Retina (tissue), 1 donor: ENCODE data around the gene RAB40B.
"Not testable (repeated sequence)": the region's sequence is repeated elsewhere in the genome, so short reads cannot be mapped to it uniquely, and the experiment has no call there.

Source experiments
- DNase-seq: peaks from one replicate; pipeline ENCODE4 v3.0.0-alpha.2; 2016

RAB40B gene

DNA sequence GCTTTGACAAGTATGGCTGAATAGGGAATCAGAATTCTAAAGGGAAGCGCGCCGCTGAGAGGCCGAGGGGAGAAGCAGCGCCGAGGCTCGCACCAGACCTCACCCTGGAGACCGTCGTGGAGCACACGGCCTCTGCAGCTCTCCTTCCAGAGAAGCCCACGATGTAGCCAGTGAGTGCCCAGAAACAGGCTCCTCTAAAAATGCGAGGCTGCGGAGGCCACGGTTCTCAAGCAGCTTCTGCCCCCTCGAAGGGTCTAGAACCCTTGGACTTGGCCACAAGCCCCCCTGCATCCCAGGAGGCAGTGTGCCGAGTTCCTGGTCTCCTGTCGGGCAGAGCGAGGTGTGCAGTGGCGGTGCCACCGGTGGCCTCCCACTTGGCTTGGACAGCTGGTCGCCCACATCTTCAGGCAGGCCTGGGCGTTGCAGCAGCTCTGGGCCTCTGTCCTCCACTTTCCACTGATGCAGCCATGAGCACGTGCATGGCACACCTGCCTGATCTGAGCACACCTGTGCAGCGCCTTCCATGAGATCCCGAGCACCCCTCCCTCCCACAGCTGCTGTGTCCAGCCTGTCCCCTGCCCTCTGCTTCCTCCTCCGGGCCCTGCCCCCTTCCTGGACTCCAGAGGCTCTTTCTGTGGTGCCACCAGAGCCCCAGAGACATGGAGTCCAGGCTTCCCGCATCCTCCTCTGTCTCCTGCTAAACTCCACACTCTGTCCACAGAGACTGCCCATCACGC is 31.4 kb downstream of the RAB40B start:
- no peak for DNase-seq

DNA sequence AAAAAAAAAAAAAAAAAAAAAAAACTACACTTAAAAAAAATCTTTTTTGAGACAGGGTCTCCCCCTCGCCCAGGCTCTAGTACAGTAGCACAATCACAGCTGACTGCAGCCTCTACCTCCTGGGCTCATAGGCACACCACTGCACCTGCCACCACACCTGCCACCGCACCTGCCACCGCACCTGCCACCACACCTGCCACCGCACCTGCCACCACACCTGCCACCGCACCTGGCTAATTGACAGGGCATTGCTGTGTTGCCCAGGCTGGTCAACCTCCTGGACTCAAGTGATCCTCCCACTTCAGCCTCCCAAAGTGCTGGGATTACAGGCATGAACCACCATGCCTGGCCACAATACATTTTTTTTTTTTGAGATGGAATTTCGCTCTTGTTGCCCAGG is 32.6 kb downstream of the RAB40B start:
- no peak for DNase-seq

DNA sequence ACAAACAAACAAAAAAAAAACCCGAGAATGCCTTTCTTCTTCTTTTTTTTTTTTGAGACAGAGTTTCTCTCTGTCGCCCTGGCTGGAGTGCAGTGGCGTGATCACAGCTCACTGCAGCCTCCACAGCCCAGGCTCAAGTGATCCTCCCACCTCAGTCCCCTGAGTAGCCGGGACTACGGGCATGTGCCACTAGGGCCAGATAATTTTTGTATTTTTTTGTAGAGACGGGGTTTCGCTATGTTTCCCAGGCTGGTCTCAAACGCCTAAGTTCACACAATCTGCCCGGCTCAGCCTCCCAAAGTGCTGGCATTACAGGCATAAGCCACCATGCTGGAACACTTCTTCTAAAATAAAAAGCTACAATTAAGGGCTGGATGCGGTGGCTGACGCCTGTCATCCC is 33.3 kb downstream of the RAB40B start:
- DNase-seq, result no peak

DNA sequence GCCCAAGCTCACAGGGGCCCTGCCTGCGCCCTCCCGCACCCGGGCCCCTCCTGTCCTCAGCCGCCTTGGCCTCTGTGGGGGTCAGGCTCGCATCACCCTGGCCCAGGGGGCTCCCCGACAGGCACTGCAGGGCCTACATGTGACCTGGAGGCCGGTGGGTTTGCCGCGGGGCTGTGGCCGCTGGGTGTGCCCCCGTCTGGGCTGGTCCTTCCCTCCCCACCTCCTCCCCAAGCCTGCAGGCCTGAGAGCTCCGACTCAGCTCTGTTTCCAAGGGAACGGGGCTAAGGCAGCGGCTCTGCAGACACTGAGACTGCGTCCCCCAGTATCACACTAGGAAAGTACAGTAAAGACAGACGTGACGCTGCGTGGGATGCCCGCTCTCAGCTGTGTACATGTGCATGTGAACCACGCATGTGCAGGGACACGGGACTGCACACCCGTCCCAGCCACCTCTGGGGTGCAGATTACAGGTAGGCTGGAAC is 33.8 kb downstream of the RAB40B start:
- DNase-seq, result peak; percentile 76

DNA sequence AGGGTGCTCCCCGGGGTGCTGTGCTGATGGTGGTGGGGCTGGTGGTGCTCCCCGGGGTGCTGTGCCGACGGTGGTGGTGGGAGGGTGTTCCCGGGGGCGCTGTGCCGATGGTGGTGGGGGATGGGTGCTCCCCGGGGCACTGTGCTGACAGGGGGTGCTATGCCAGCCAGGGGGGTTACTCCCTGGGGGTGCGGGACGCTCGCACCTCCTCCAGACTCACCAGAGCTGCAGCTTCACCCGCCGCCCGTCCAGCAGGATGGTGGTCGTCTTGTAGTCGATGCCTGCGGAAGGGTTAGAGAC is 34.3 kb downstream of the RAB40B start:
- DNase-seq, result no peak

DNA sequence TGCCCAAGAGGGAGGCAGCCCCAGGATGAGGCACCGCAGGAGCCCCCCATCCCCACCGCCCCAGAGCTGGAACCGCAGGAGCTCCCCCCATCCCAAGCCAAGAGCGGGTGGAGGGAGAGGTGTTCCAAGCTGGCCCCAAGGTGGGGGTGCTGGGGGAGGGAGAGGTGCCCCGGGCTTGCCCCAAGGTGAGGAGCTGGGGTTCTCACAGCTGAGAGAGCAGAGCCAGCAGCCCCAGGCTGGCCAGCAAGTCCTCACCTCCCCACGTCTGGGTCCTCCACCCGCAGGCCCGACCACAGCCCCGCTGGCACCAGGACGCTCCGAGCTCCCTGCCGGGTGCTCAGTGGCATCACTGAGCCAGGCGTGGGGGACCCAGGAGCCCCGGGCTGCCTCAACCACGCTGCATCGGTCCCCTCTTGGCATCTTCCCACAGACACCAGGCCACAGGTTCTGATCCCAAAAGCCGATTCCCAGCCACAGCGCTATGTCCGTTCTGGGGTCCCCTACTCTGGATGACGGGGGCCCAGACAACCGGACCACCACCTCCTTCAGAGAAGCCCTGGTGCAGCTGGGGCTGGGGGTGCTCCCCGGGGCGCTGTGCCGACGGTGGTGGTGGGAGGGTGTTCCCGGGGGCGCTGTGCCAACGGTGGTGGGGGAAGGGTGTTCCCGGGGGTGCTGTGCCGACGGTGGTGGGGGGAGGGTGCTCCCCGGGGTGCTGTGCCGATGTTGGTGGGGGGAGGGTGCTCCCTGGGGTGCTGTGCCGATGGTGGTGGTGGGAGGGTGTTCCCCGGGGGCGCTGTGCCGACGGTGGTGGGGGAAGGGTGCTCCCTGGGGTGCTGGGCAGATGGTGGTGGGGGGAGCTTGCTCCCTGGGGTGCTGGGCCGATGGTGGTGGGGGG is 34.9 kb downstream of the RAB40B start:
- no peak for DNase-seq

DNA sequence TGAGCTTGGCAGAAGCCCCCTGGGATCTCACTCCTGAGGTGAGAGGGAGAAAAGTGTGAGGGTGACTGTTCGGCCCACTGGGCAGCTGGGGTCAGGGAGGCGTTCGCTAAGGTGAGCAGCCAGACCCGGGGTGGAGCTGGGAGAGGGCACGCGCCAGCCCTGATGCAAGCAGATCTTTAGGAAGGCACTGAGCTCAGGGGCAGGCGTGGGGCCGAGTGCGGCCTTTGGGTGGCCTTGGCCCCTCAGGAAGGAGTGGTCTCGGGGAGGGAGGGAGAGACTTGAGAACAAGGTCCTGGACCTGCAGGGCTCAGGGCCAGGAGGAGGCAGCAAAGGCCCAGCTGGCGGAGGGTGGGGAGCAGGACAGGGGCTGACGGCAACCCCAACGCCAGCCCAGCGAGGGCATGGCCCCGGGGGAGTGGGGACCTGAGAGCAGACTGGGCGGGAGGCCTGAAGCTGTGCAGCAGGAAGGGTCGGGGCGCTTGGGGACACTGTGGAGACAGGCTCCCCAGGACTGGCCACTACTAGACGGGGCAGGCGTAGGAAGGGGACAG is 35.7 kb downstream of the RAB40B start:
- DNase-seq, result no peak

DNA sequence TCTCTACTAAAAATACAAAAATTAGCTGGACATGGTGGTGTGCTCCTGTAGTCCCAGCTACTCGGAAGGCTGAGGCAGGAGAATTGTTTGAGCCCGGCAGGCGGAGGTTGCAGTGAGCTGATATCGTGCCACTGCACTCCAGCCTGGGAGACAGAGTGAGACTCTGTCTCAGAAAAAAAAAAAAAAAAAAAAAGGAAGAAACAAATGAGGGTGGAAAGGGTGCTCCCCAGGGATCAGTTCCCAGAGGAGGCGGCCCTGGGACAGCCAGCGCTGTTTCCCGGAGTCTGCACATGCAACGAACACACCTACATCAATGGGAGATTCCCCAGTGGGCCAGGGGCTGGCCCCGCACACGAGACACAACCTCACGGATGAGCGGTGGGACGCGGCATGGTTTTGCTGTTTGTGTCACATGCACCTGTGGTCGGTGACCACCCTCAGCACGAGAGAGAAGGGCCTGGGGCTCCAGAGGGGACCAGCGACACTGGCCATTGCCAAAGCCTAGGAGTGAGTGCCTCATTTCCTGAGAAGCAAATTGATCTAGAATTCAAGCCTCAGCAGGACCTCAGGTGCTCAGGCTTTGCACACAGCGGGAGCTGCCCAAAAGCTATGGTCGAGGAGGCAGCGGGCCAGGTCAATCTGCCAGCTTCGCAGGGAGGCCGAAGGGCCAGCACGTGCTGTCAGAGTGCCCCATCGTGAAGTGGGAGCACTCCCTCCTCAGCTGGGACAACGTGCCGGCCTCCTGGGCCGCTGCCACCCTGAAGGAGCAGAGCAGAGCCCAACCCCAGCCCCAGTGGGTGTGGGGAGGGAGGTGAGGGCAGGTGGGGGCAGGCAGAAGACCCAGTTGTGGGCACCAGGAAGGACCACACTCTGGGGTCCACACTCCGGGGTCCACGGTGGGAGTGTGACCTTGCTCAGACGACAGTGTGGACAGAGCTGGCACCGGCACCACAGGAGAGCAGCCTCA is 36.5 kb downstream of the RAB40B start:
- DNase-seq, result no peak

DNA sequence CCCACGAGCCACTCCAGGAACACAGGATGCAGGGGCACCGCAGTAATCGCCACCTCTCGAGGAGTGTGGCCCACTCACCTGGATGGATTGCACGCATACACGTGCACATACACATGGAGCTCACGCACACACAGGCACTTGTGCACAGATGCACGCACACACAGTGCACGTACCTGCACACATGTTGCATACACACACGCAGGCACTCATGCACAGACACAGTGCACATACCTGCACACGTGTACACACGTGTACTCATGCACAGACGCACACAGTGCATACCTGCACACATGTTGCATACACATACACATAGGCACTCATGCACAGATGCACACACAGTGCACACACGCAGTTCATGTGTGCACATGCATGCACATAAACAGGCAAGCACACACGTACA is 38.6 kb downstream of the RAB40B start:
- DNase-seq, result no peak

DNA sequence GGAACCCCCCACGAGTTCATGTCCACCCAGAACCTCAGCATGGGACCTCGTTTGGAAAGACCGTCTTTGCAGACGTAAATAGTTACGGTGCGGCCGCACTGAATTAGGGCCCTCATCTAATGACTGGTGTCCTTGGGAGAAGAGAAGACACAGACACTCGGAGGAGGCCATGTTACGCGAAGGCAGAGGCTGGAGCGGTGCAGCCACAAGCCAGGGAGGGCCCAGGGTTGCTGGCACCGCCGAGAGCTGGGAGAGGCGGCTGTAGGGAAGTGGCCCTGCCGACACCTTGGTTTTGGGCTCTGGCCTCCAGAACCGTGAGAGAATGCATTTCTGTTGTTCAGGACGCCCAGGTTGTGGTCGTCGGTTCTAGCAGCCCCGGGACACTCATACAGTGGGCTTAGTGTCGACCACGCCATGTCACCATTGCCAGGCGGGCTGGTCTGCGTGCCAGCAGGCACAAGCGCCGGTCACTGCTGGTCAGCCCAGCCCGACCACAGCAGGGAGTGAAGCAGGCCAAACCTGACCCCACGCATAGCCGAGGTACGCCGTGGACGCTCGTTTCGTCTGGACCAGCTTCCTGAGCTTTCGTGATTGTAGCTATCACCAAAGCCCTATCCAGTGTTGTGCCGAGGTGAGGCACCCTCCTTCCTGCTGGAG is 39.6 kb downstream of the RAB40B start:
- no peak for DNase-seq

DNA sequence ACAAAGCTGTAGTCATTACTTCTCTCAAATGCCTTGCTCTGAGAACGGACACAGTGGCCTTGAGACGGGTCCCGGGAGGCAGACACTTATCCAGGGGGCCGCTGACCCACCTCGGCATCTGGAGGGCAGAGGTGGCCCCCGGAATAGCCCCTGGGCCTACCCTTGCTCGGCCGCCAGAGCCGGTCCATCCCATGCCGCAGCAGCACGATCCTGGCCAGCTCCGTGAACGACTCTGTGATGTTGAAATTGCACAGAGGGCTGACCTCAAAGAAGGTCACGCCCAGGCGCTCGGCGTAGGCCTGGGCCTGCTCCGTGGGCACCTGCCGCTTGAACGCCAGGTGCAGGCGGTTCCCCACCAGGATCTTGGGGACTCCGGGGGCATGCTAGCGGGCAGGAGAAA is 40.2 kb downstream of the RAB40B start:
- DNase-seq, result no peak

DNA sequence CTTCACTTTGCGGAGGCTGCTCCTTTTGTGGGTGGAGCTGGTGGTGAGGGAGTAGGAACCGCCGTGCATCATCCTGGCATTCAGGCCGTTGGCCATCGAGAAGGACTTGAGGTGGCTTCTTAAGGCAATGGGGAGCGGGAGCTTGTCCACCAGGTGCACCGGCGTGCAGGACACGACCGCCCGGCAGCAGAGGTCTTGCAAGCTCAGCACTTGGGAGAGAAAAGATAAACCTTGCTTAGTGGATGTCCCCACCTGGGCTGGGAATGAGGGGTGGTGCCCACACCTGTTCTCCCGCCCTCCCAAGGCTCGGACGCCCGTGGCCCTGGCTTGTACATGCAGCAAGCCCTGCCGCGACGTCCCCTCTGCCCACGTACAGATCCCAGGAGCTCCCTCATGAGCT is 40.6 kb downstream of the RAB40B start:
- no peak for DNase-seq

DNA sequence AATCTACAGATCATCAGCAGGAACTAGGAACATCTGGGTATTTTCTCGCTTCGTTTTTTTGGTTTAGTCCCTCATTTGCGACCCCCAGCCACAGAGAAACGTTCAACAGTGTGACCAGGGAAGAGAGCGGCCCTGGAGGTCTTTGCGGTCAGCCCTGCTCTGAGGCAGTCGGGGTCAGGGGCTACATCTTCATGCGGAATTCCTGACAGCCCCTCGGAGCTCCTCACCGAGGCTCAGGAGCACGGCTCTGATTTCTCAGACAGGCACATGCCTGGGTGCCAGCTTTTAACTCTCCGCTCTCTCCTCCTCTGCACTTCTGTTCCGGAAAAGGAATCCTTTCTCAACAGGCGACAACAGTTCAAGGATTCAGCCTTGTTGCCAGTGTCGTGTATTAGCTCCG is 42.2 kb downstream of the RAB40B start:
- no peak for DNase-seq

DNA sequence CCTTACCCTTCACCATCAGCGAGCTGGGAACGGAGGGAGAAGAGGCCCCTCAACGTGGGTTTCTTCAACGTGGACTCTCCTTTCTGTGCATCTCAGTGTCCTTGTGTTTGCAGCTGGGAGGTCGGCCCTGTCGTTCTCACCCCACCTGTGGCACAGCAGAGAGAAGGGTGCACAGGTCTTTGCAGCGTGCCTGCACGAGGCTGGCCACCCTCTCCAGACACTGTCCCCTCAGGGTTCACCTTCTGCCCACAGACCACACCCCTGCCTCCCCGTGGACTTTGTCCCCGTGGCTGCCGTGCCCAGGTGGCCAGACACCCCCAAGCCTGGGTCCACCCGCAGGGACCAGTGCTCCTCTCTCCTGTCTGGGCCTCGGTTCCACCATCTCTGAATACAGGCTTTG is 43.0 kb downstream of the RAB40B start:
- DNase-seq, result no peak

DNA sequence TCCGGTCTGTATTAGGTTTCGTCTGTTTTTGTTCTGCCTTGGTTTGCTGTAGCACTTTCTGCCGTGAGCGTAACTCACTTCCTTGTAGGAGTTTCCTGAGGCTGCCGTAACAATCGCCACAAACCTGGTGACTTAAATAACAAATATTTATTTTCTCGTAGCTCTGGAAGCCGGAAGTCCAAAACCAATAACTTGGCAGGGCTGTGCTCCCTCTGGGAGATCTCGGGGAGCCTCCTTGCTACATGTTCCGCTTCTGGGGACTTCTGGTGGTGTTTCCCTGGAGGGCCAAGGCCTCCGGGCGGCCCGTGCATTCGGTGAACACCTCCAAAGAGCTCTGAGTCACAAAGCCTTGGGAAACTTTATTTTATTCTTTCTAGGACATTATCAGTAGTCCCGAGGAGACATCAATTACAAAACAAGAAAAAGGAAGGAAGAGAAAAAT is 43.4 kb downstream of the RAB40B start:
- no peak for DNase-seq

DNA sequence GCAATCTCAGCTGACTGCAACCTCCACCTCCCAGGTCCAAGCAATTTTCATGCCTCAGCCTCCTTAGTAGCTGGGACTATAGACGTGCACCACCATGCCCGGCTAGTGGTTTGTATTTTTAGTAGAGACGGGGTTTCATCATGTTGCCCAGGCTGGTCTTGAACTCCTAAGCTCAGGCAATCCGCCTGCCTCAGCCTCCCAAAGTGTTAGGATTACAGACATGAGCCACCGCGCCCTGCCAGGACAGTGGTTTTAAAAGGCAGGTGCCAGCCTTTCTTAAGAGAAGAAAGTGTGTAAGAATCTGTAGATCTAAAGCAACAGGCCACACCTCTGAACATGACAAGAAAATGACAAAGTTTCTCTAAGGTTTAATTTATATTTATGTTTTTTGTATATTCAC is 43.9 kb downstream of the RAB40B start:
- DNase-seq, result not testable (repeated sequence)

DNA sequence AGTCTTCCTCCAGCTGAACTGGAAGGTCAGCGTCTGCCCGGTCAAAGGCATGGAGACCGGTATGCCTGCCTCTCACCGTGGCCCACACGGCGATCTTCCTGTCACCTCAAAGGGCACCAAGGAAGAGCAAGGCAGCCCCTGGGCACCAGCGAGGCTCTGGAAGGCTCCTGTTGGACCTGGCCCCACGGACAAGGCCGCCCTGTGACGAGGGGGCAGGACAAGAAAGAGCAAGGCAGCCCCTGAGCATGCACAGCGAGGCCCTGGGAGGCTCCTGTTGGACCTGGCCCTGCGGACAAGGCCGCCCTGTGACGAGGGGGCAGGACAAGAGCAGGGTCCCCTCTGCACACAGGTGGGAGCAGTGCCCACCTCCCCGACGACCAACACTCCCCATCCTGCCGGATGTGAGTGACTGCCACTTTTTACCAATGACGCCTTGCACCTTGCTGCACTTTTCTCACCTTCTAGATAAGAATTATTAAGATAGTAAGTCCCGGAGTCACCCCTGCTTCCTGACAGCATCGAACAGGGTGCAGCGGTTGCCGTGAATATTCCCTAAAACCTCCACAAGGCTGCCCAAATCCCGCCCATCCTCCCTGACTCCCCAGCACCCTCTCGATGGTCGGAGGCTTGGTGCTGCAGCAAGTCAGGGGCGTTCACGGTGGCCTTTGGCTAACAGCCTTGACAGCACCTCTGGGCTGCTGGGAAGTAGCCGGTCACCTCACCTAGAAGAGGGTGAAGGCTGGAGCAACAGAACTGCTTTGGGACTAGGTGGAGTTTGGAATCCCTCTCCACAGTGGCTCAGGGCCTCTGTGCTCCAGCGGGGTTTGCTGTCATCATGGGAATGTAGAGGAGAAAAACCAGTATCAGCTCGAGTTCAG is 44.6 kb downstream of the RAB40B start:
- DNase-seq, result no peak

DNA sequence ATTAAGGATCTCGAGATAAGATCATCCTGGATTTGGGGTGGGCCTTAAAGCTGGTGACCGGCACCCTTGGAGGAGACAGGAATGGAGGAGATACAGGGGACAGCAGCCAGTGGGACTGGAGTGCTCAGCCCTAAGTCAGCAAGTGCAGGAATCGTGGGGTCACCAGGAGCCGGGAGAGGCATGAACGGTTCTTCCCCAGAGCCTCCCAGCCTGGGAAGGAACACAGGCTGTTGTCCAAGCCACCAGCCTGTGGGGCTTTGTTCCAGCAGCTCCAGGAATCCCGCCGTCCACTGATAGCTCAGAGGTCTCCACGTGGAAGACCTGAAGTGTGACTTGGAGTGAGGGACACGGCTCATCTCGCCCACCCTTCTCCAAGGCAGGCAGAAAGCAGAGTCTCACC is 47.8 kb downstream of the RAB40B start:
- no peak for DNase-seq

DNA sequence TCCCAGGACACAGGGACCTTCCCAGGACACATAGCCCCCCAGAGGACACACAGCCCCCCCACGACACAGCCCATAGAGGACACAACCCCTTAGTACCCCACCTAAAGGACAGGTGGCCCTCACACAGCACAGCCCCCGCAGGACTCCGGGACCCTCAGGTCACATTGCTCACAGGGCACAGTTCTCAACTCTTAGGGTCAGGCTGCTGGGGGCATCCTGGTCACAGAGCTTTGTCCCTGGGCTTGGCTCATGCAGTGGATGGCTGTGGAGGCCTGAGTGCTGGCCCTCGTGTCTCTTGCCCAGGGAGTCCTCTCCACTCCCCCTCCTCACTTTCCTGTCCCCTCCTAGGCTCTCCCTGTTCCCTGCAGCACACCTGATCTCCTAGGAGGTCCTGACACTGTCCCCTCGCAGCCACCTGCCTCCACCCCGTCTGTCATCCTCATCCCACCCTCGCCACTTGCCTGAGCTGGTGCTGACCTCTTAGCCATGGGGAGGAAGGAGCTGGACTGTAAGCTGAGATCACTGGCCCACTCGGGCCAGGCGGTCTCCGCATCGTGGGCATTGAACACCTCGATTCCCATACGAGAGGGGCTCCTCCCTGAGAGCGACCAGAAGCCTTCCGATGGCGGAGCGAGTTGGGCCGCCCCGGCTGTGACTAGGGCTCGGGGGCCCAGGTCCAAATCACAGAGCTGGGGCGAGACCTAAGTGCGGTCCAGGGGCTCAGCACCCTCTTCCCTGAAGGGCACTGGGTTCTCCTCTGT is 48.8 kb downstream of the RAB40B start:
- no peak for DNase-seq

DNA sequence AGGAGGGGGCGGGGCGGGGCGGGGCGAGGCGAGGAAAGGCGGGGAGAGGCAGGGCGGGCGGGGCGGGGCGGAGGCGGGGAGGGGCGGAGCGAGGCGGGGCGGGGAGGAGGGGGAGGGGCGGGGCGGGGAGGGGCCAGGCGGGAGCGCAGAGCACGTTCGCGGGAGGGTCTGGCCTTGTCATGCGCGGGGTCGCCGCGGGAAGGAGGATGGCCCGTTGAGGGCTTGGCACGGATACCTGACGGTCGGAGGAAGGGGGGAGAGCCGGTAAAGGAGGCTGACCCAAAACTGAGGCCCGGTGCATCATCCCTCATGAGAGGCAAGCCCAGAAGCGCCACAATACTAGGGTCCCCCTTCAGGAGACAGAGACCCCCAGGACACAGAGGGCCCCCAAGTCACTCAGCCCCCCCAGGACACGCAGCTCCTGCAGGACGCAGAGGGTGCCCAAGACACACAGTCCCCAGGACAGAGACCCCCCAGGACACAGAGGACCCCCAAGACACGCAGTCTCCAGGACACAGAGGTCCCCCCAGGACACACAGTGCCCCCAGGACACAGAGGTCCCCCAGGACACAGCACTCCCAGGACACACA is 49.7 kb downstream of the RAB40B start:
- DNase-seq, result peak; percentile 67
